Stimulated activated CD8-positive, alpha-beta memory T cell treated with anti-CD3 and anti-CD28 coated beads, Interleukin-7, amount 100 ng/mL, for 48 hours (primary cell): ENCODE data around the gene AP1AR.
"Not testable (repeated sequence)": the region's sequence is repeated elsewhere in the genome, so short reads cannot be mapped to it uniquely, and the experiment has no call there.

Experiments
- DNase-seq, 2 donors: peaks; one replicate each; pipeline ENCODE4 v3.0.0-alpha.2; 2020; ENCODE audit warnings: low read depth in 1 of 2; ENCODE audit errors: extremely low read depth in 1 of 2

Gene AP1AR

GRCh38 chr4:112277705-112278448 is 46.3 kb downstream of the AP1AR start:
- DNase-seq, result no peak

- DNase-seq, result no peak
Observed at GRCh38 chr4:112279025-112279881, 47.7 kb downstream of the AP1AR start.

DNA sequence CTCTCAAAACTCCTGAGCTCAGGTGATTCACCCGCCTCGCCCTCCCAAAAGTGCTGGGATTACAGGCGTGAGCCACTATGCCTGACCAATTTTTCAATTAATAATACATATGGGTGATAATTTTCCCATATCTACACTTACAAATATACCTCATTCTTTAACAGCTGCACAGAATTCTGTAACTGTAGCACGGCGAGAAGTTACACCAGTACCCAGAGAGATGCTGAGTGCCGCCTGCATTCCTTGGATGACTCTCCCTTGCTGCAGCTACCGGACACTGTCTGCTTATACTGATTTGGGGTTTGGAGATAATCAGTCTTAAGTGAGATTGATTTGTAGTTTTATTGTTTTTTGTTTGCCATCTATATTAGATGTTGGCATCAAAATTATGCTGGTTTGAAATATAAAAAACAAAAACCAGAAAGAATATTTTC is 48.3 kb downstream of the AP1AR start:
- no peak for DNase-seq

- no peak for DNase-seq
Observed at GRCh38 chr4:112280386-112281056, 48.9 kb downstream of the AP1AR start.

GRCh38 chr4:112281895-112282398 is 50.4 kb downstream of the AP1AR start:
- DNase-seq, result not testable (repeated sequence)

GRCh38 chr4:112282860-112283667 is 51.5 kb downstream of the AP1AR start:
- no peak for DNase-seq

DNA sequence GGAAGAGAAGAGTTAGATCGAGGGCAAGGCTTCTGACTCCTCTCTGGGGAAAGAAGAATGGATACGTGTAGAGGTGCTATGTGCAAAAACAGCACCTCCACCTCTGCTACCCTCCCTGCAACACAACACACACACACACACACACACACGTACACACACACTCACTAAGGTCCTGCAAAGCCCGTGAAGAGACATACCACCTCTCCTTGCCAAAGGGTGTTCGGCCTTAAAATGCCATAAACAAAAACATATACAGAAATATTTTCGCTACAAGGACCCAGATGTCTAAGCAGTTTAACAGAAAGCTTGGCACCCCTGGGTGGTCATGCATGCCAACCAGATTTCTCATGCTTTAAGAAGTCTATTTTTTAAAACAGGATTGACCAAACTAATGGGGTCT is 52.6 kb downstream of the AP1AR start:
- DNase-seq, result no peak

DNA sequence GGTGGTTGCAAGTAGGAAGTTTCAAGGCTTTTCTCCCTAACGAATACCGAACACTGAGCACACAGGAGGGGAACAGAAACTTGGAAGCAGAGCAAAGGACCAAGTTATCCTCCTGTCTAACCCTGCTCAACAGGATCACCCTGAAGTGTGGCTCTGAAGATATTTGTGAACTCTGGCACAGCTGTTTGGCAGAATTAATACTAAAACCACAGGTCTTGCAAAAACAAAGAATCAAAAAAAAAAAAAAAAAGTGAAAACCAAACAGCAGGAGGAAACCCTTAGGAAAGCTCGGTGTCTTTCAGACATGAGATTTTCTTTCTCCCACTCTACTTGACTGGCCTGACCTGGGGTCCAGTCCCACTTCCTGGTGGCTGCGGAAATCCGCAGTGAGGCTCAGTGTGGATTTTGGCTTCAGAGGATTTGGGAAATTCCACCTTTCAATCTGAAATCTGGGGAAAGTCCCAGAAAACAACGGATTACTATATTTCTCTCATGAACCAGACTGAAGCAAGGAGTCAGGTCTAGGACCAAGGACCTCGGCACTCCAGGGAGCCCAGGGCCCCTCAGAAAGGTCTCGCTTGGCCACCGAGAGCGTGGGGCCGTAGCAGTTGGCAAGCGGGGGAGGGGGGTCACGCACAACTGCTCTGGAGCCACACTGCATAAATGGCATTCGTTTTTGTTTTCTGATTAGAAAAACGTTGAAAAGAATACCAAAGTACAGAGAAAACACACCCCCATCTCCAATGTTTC is 53.2 kb downstream of the AP1AR start:
- no peak for DNase-seq

DNA sequence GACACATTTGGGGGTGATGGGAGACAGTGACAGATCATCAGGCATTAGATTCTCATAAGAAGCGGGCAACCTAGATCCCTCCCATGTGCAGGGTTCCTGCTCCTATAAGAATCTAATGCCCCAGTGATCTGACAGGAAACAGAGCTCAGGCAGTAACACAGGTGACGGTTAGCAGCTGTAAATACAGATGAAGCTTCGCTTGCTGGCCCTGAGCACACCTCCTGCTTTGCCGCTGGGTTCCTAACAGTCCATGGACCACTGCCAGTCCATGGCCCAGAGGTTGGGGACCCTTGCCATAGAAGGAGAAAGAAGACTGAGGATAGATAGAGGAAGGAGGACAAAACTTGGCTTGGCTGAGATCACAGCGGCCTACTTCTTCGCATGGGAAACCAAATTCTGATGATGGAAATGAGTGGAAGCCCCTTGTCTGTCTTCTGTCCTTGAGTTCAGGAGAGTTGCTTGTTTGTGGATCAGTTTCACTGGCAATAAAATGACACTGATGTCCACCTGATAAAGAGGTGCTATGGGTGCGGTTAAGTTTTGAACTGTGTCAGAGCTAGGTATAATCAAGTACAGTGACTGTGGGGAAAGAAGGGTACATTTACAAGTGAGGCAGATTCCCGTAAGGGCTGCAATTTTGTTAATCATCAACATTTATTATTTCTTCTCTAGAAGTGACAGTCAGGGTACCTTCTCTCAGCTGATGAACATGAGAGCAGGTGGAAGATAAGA is 55.8 kb downstream of the AP1AR start:
- no peak for DNase-seq

DNA sequence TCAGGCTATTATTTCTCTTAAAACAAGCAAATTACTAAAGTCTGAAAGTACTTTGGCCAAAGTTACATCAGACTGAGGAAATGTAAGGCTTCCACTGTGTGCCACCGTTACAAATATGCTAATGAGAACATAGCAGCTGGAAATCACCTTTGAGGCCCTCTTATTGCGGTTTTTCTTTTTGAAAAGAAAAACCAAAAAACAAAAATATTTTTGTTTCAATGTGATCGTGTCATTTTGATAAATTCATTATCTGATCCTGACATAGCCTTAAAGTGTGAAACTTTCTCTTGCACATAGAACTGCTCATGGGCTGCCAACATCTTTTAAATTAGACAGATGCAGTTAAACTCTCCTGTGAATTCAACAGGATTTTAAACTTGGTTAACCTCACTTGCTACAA is 56.9 kb downstream of the AP1AR start:
- no peak for DNase-seq

DNA sequence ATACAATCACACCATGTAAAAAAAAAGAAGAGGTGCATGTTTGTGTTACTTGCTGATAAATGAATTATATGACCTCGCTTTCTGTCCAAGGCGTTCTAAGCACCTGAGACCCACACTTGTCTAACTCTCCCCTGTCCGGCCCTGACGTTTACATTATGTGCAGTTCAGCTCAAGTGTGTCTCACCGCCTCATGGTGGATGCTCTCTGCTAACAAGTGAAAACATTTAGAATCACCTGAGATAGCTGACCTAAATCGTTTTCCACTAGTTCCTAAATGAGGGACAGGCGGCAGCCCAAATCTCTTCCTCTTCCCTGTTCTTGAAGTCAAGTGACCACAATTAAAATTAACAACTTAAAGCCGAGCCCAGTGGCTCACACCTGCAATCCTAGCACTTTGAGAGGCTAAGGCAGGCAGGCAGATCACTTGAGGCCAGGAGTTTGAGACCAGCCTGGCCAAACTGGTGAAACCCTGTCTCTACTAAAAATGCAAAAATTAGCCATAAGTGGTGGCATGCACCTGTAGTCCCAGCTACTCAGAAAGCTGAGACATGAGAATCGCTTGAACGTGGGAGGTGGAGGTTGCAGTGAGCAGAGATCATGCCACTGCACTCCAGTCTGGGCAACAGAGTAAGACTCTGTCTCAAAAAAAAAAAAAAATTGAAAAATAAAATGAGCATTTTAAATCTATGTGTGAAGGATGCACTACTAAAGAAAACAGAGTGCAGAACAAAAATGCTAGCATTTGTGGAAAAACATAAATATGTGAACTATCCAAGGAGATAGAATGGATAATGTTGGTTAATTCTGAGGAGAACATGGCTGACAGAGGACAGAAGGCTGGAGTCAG is 58.0 kb downstream of the AP1AR start:
- DNase-seq, result no peak

DNA sequence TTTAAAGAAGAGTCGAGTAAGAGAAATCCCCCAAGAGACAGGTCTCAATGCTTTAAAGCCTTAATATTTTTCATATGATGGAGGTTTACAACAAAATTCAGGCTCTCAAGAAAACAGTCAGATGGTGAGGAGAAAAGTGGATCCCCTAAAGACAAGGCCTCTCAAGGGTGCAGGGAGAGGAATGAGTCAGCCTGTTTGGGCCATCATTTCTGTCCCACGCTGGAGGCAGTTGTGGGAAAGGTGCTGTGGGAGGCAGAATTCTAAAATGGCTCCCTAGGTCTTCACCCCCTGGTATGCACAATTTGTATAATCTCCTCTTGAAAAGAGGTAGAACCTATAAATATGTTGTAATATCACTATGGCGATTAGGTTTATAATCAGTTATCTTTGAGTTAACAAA is 58.8 kb downstream of the AP1AR start:
- peak in 1 of 2 donors; percentile 35 for DNase-seq

DNA sequence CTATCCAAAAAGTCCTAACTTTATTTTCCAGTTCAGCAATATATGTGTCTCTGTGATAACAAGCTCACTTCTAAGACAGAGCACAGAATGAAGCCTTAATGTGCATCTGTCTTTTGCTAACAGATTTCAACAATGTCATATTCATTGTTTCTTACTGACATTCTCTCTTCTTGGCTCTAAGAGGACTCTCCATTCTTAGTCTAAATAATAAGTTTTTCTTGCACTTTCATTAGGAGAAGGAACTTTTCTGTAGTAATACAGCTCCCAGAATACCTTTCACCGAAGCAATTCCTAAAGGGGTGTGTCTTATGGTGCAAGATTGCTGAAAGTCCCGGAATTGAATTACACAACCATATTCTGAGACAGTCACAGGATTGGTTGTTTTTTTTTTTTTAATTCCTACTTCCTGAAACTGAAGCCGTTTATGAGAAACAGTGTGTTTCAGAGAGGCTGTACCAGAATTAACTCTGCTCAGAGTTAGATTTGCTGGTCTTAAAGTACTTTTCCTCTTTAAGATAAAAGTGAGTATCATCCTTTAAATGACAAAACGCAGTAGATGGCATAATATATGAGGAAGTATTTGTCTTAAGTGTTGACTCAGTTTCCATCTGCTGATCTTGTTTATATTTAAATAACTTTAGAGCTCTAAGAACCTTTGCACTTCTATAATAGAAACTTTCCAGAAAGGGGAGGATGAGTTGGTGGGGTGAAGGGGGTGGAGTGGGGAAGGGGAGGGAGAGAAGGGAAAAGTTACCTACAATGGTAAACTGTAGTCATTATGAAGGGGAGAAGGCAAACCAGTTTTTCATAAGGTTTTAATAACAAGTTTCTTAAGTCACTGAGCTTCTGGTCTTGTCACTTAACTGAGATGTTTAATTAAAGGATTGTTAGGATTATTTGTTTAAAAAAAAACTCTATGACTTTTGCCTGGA is 65.6 kb downstream of the AP1AR start, which contains the start of gene ALPK1:
Gene ALPK1 (plus strand): TSS at position 421 of the 932 bp plus-strand sequence.
- no peak for DNase-seq

GRCh38 chr4:112299721-112300120 is 68.1 kb downstream of the AP1AR start:
- no peak for DNase-seq

DNA sequence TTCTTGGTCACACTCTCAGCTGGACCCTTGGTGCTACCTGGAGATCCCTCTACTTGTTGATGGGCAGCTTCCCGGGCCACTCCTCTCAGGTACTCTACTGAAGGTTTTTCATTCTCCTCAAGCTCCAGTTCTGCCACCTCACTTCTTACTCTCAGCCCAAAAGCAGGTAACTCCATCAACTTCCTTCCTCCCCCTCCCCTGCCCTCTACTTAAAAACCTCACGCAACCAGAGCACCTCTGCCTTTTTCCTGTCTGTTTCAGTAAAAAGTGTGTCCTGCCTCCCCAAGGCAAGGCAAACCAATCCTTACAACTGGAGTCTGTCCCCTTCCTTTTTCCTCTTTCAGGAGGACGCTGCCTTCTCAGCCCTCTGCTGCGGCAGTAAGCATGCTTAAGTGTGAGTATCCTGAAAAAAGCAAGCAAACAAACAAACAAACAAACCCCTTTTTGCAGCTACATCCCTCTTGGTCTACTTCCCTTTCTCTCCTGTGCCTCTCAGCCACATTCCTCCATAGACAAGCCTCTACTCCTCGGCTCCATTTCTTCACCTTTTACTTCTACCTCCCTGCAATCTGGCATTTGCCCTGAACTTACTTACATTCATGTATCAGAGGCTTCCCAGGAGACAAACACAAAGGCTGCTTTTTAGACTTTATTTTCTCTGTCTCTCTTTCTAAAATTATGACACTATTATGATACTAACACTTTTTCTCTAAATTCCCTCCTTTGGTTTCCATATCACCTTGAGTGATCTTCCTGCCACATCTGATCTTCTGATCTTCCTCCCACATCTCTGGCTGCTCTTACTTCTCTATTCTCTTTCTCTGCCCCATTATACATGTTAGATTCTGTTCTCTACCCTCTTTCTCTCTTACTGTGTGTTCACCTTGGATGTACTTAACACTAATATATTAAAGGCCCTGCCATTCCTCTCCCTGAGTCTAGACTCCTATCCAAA is 71.0 kb downstream of the AP1AR start:
- no peak for DNase-seq

DNA sequence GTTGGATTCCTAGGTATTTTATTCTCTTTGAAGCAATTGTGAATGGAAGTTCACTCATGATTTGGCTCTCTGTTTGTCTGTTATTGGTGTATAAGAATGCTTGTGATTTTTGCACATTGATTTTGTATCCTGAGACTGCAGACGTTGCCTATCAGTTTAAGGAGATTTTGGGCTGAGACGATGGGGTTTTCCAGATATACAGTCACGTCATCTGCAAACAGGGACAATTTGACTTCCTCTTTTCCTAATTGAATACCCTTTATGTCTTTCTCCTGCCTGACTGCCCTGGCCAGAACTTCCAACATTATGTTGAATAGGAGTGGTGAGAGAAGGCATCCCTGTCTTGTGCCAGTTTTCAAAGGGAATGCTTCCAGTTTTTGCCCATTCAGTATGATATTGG is 73.9 kb downstream of the AP1AR start:
- not testable (repeated sequence) for DNase-seq
